DOHH2 (cell line): ENCODE results near the gene ABCC11.

ENCODE experiments used
- CTCF ChIP-seq: fragments of 200-600 bp; sonication (generic); IDR thresholded peaks from one replicate; pipeline ENCODE4 v1.5.1; 2014; ENCODE audit warnings: antibody characterized with exemption, mild to moderate bottlenecking, low read depth, low read length; ENCODE audit not compliant: poor library complexity, severe bottlenecking
- EZH2phosphoT487 ChIP-seq: fragments of 200-600 bp; sonication (generic); IDR thresholded peaks from 2 replicates; pipeline ENCODE4 v1.6.1; 2017; ENCODE audit warnings: borderline replicate concordance, mild to moderate bottlenecking, antibody characterized with exemption, low read length, moderate library complexity, mixed read lengths

GRCh38 chr16:48277158-48277557 is 29.8 kb upstream of the ABCC11 start:
- TF ChIP-seq CTCF (no peak), EZH2phosphoT487 (no peak)
